ENCODE data around the gene PAQR5.

The PAQR5 gene

GRCh38 chr15:69436951-69437350 lies 138.2 kb downstream of the PAQR5 start:
- Histone ChIP-seq H3K9ac (ENCODE audit: low read length) (no peak overlapping the region), H3K4ac (ENCODE audit: low read depth in 1 of 2, low read length in 2 of 2) (no peak overlapping the region), H3K23ac (ENCODE audit: low read length in 2 of 2) (no peak overlapping the region), H3K14ac (ENCODE audit: low read length in 2 of 2) (no peak overlapping the region), H2BK15ac (ENCODE audit: low read depth, poor library complexity, severe bottlenecking) (no peak overlapping the region), H2BK120ac (ENCODE audit: low read depth, low read length) (no peak overlapping the region), H4K8ac (ENCODE audit: low read length) (no peak overlapping the region), H3K36me3 (ENCODE audit: control insufficient read depth in 1 of 2, insufficient read depth in 2 of 2, low read depth in 1 of 2, low read length in 2 of 2) (peaks cover 6 to 52% of the 10 kb centered on the region in 2 experiments), H3K27me3 (ENCODE audit: control insufficient read depth in 1 of 2, insufficient read depth in 1 of 2, low read length in 2 of 2) (no peaks in the 10 kb centered on the region), H2AK5ac (ENCODE audit: low read length, severe bottlenecking) (no peak overlapping the region), H3K9me3 (ENCODE audit: control insufficient read depth, low read length) (no peaks in the 10 kb centered on the region), H3K79me1 (replicated peaks; ENCODE audit: low read length, poor library complexity, severe bottlenecking) (peaks cover 22% of the 10 kb centered on the region), H3K4me3 (ENCODE audit: insufficient read depth in 1 of 2, low read depth in 1 of 2, low read length in 2 of 2) (no peak overlapping the region), H2BK5ac (ENCODE audit: low read depth, low read length, poor library complexity, severe bottlenecking) (no peak overlapping the region), H3K4me1 (ENCODE audit: control insufficient read depth, insufficient read depth, low read depth, low read length) (no peaks in the 10 kb centered on the region), H3K4me2 (ENCODE audit: low read length, poor library complexity, severe bottlenecking) (no peak overlapping the region), H3K27ac (ENCODE audit: low read length, poor library complexity, severe bottlenecking) (no peak overlapping the region), H4K91ac (ENCODE audit: low read length) (no peak overlapping the region), H2AFZ (ENCODE audit: low read depth, low read length) (no peak overlapping the region), H3K18ac (ENCODE audit: low read depth in 1 of 2, low read length in 2 of 2) (no peak overlapping the region), H2BK12ac (ENCODE audit: low read length in 2 of 2) (no peak overlapping the region)
- DNase-seq: no peak
- WGBS: 96% methylated on average over 4 of the region's 4 CpGs

DNA sequence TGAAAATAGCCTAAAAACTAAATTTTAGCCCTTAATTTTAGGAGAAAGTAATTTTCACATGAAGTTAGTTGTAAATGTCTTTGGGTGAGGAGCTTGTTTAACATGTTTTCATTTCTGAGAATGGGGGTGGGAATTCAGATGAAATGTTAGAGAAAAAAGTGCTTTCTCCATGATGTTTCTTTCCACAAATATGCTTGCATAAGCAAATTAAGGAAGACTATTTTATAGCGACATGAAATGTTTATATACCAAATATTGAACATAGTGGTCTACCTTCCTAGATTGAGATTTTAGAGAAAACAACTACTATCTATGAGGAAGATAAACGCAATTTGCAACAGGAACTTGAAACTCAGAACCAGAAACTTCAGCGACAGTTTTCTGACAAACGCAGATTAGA lies 140.9 kb downstream of the PAQR5 start:
- peaks cover 6 to 47% of the 10 kb centered on the region in 2 experiments for H3K36me3 ChIP-seq (ENCODE audit: control insufficient read depth in 1 of 2, insufficient read depth in 2 of 2, low read depth in 1 of 2, low read length in 2 of 2)
- WGBS: 97% methylated on average over 3 of the region's 4 CpGs

DNA sequence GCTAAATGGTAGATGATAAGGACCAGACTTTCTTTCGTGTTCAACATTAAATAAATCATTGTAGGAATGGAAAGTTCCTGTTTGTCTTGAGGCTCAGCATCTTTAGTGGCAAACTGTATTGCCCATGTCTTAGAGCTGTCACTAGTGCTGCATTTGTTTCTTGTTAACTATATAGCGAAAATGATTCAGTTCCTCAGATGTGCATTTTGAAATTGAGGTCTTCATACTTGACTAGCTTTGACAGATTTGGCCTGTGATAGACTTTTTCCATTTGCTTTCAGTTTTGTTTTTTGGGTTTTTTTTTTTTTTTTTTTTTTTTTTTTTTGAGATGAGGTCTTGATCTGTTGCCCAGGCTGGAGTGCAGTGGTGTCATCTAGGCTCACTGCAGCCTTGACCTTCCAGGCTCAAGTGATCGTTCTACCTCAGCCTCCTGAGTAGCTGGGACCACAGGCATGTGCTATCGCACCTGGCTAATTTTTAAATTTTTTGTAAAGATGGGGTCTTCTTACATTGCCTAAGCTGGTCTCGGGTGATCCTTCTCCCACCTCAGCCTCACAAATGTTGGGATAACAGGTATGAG lies 144.4 kb downstream of the PAQR5 start:
- Histone ChIP-seq H3K4me1 (ENCODE audit: control insufficient read depth, insufficient read depth, low read depth, low read length) (no peaks in the 10 kb centered on the region), H3K14ac (ENCODE audit: low read length in 2 of 2) (no peak overlapping the region), H2BK12ac (ENCODE audit: low read length in 2 of 2) (no peak overlapping the region), H3K27ac (ENCODE audit: low read length, poor library complexity, severe bottlenecking) (no peak overlapping the region), H3K4me3 (ENCODE audit: insufficient read depth in 1 of 2, low read depth in 1 of 2, low read length in 2 of 2) (peak overlapping the region in 1 of 2 experiments; percentile 1), H3K9me3 (ENCODE audit: control insufficient read depth, low read length) (no peaks in the 10 kb centered on the region), H3K18ac (ENCODE audit: low read depth in 1 of 2, low read length in 2 of 2) (no peak overlapping the region), H3K23ac (ENCODE audit: low read length in 2 of 2) (no peak overlapping the region), H3K4me2 (ENCODE audit: low read length, poor library complexity, severe bottlenecking) (no peak overlapping the region), H3K27me3 (ENCODE audit: control insufficient read depth in 1 of 2, insufficient read depth in 1 of 2, low read length in 2 of 2) (no peaks in the 10 kb centered on the region), H4K91ac (ENCODE audit: low read length) (no peak overlapping the region), H2BK15ac (ENCODE audit: low read depth, poor library complexity, severe bottlenecking) (no peak overlapping the region), H2AFZ (ENCODE audit: low read depth, low read length) (no peak overlapping the region), H3K36me3 (ENCODE audit: control insufficient read depth in 1 of 2, insufficient read depth in 2 of 2, low read depth in 1 of 2, low read length in 2 of 2) (peaks cover 6 to 49% of the 10 kb centered on the region in 2 experiments), H3K4ac (ENCODE audit: low read depth in 1 of 2, low read length in 2 of 2) (no peak overlapping the region), H4K8ac (ENCODE audit: low read length) (no peak overlapping the region), H3K9ac (ENCODE audit: low read length) (no peak overlapping the region), H2BK120ac (ENCODE audit: low read depth, low read length) (no peak overlapping the region), H2AK5ac (ENCODE audit: low read length, severe bottlenecking) (no peak overlapping the region), H2BK5ac (ENCODE audit: low read depth, low read length, poor library complexity, severe bottlenecking) (no peak overlapping the region), H3K79me1 (replicated peaks; ENCODE audit: low read length, poor library complexity, severe bottlenecking) (peaks cover 11% of the 10 kb centered on the region)
- DNase-seq: no peak
- 95% methylated on average over 5 of the region's 5 CpGs for WGBS

More for the DNA sequence above, 140.9 kb downstream of the PAQR5 start:
- H3K9ac ChIP-seq (ENCODE audit: low read length): no peak overlapping the region
- no peak overlapping the region for H3K14ac ChIP-seq (ENCODE audit: low read length in 2 of 2)
- no peak overlapping the region for H2BK12ac ChIP-seq (ENCODE audit: low read length in 2 of 2)
- no peaks in the 10 kb centered on the region for H3K4me1 ChIP-seq (ENCODE audit: control insufficient read depth, insufficient read depth, low read depth, low read length)
- no peak overlapping the region for H3K4ac ChIP-seq (ENCODE audit: low read depth in 1 of 2, low read length in 2 of 2)
- H2BK15ac ChIP-seq (ENCODE audit: low read depth, poor library complexity, severe bottlenecking): no peak overlapping the region
- no peak overlapping the region for H2BK5ac ChIP-seq (ENCODE audit: low read depth, low read length, poor library complexity, severe bottlenecking)
- no peak overlapping the region for H3K4me2 ChIP-seq (ENCODE audit: low read length, poor library complexity, severe bottlenecking)
- no peak for DNase-seq
- no peak overlapping the region for H3K23ac ChIP-seq (ENCODE audit: low read length in 2 of 2)
- no peaks in the 10 kb centered on the region for H3K27me3 ChIP-seq (ENCODE audit: control insufficient read depth in 1 of 2, insufficient read depth in 1 of 2, low read length in 2 of 2)
- no peak overlapping the region for H4K8ac ChIP-seq (ENCODE audit: low read length)
- H3K9me3 ChIP-seq (ENCODE audit: control insufficient read depth, low read length): no peaks in the 10 kb centered on the region
- no peak overlapping the region for H4K91ac ChIP-seq (ENCODE audit: low read length)
- peaks cover 12% of the 10 kb centered on the region for H3K79me1 ChIP-seq (replicated peaks; ENCODE audit: low read length, poor library complexity, severe bottlenecking)
- no peak overlapping the region for H2AK5ac ChIP-seq (ENCODE audit: low read length, severe bottlenecking)
- H3K4me3 ChIP-seq (ENCODE audit: insufficient read depth in 1 of 2, low read depth in 1 of 2, low read length in 2 of 2): no peak overlapping the region
- no peak overlapping the region for H3K18ac ChIP-seq (ENCODE audit: low read depth in 1 of 2, low read length in 2 of 2)
- H3K27ac ChIP-seq (ENCODE audit: low read length, poor library complexity, severe bottlenecking): no peak overlapping the region
- no peak overlapping the region for H2AFZ ChIP-seq (ENCODE audit: low read depth, low read length)
- no peak overlapping the region for H2BK120ac ChIP-seq (ENCODE audit: low read depth, low read length)

DNA sequence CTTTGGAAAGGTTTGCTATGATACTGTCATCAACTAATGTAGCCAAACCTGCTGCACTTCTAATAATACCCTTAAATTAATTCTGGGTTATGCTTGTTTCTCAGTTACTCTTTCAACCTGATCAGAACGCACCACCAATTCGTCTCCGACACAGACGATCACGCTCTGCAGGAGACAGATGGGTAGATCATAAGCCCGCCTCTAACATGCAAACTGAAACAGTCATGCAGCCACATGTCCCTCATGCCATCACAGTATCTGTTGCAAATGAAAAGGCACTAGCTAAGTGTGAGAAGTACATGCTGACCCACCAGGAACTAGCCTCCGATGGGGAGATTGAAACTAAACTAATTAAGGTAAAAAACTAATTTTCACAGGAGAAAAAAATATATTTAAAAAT lies 146.0 kb downstream of the PAQR5 start:
- no peak overlapping the region for H2AFZ ChIP-seq (ENCODE audit: low read depth, low read length)
- H2AK5ac ChIP-seq (ENCODE audit: low read length, severe bottlenecking): no peak overlapping the region
- no peak overlapping the region for H3K14ac ChIP-seq (ENCODE audit: low read length in 2 of 2)
- H3K4me3 ChIP-seq (ENCODE audit: insufficient read depth in 1 of 2, low read depth in 1 of 2, low read length in 2 of 2): no peak overlapping the region
- H4K91ac ChIP-seq (ENCODE audit: low read length): no peak overlapping the region
- H2BK5ac ChIP-seq (ENCODE audit: low read depth, low read length, poor library complexity, severe bottlenecking): no peak overlapping the region
- no peaks in the 10 kb centered on the region for H3K9me3 ChIP-seq (ENCODE audit: control insufficient read depth, low read length)
- WGBS: 97% methylated on average over 6 of the region's 7 CpGs
- H4K8ac ChIP-seq (ENCODE audit: low read length): no peak overlapping the region
- peaks cover 0 to 40% of the 10 kb centered on the region in 2 experiments for H3K36me3 ChIP-seq (ENCODE audit: control insufficient read depth in 1 of 2, insufficient read depth in 2 of 2, low read depth in 1 of 2, low read length in 2 of 2)
- H2BK15ac ChIP-seq (ENCODE audit: low read depth, poor library complexity, severe bottlenecking): no peak overlapping the region
- no peak overlapping the region for H3K18ac ChIP-seq (ENCODE audit: low read depth in 1 of 2, low read length in 2 of 2)
- H3K27me3 ChIP-seq (ENCODE audit: control insufficient read depth in 1 of 2, insufficient read depth in 1 of 2, low read length in 2 of 2): no peaks in the 10 kb centered on the region
- H3K4me1 ChIP-seq (ENCODE audit: control insufficient read depth, insufficient read depth, low read depth, low read length): no peaks in the 10 kb centered on the region
- H3K23ac ChIP-seq (ENCODE audit: low read length in 2 of 2): no peak overlapping the region
- H3K4ac ChIP-seq (ENCODE audit: low read depth in 1 of 2, low read length in 2 of 2): no peak overlapping the region
- H3K79me1 ChIP-seq (replicated peaks; ENCODE audit: low read length, poor library complexity, severe bottlenecking): peaks cover 6% of the 10 kb centered on the region
- H3K4me2 ChIP-seq (ENCODE audit: low read length, poor library complexity, severe bottlenecking): no peak overlapping the region
- no peak overlapping the region for H3K27ac ChIP-seq (ENCODE audit: low read length, poor library complexity, severe bottlenecking)
- no peak for DNase-seq
- no peak overlapping the region for H2BK120ac ChIP-seq (ENCODE audit: low read depth, low read length)
- no peak overlapping the region for H3K9ac ChIP-seq (ENCODE audit: low read length)
- H2BK12ac ChIP-seq (ENCODE audit: low read length in 2 of 2): no peak overlapping the region
